Endothelial cell of umbilical vein (primary cell): ENCODE measurements around the gene SGSH. TPM values are rescaled to one million over a fixed set of nuclear protein-coding genes. Genes with fewer than 3 reads are reported as not detected.

Experiments
- BruUV-seq: library from RNA; stranded (reverse); fragments of 400-500 nt; replicated peaks from 2 replicates; lab custom pipeline; 2021; lab: Mats Ljungman, UMichigan
- CTCF ChIA-PET: fragments of 300-600, 350-600 bp; sonication (Branson Sonifier 250); formaldehyde crosslinking; loops from one replicate; lab custom pipeline; 2021; ENCODE audit warnings: antibody characterized with exemption, inconsistent platforms; lab: Charles Lee
- POLR2A ChIA-PET: fragments of 300-600, 350-600 bp; sonication (Branson Sonifier 250); formaldehyde crosslinking; loops from one replicate; lab custom pipeline; 2021; ENCODE audit warnings: antibody characterized with exemption, inconsistent platforms; lab: Charles Lee
- DNase-seq: peaks from one replicate; pipeline ENCODE4 v3.0.0-alpha.2; 2011; ENCODE audit warnings: low read depth, low spot score
- FAIRE-seq: peaks from 2 replicates; lab custom pipeline; 2011; peaks lifted over from hg19 to GRCh38; lab: Jason Lieb, UNC
- H2AFZ ChIP-seq: 2 replicates; pipeline ENCODE4 v1.6.0; 2012; ENCODE audit warnings: low read depth, low read length, control low read depth, inconsistent platforms
- H3K27ac ChIP-seq: 2 replicates; pipeline ENCODE4 v1.5.1; 2011; ENCODE audit warnings: low read depth, mild to moderate bottlenecking, control low read depth, low read length, moderate library complexity; ENCODE audit not compliant: insufficient read depth
- H3K27me3 ChIP-seq, 2 experiments: 2 replicates each; pipeline versions ENCODE4 v1.6.0 to v1.6.1; 2011; ENCODE audit warnings: low read length in 2 of 2, mixed read lengths in 1 of 2; ENCODE audit not compliant: control insufficient read depth in 2 of 2, insufficient read depth in 2 of 2
- H3K36me3 ChIP-seq, 2 experiments: 2 replicates in 1 of 2; 3 replicates in 1 of 2; pipeline ENCODE4 v1.5.1; 2011; ENCODE audit warnings: low read length in 2 of 2, mild to moderate bottlenecking in 1 of 2, moderate library complexity in 1 of 2; ENCODE audit not compliant: control insufficient read depth in 2 of 2, insufficient read depth in 2 of 2; ENCODE audit errors: extremely low read depth in 1 of 2
- H3K4me1 ChIP-seq: 3 replicates; pipeline ENCODE4 v1.5.1; 2011; ENCODE audit warnings: mild to moderate bottlenecking, low read length; ENCODE audit not compliant: control insufficient read depth, insufficient read depth; ENCODE audit errors: extremely low read depth
- H3K4me2 ChIP-seq: 2 replicates; pipeline ENCODE4 v1.6.1; 2011; ENCODE audit warnings: low read length, control low read depth, mixed read lengths; ENCODE audit not compliant: insufficient read depth
- H3K4me3 ChIP-seq, 3 experiments: fragments of 200-600 bp in 1 of 3; sonication (generic), shearing (Covaris generic) in 1 of 3; replicated peaks in 1 of 3; 2 replicates each; pipeline ENCODE4 v1.5.1; 2011 to 2016; ENCODE audit warnings: control low read depth in 3 of 3, low read length in 3 of 3, mild to moderate bottlenecking in 2 of 3, inconsistent platforms in 1 of 3, low read depth in 1 of 3, moderate library complexity in 1 of 3; ENCODE audit not compliant: insufficient read depth in 1 of 3
- H3K79me2 ChIP-seq: 2 replicates; pipeline ENCODE4 v1.6.0; 2012; ENCODE audit warnings: low read length, inconsistent platforms; ENCODE audit not compliant: control insufficient read depth, insufficient read depth
- H3K9ac ChIP-seq: replicated peaks from 2 replicates; pipeline ENCODE3; 2011; ENCODE audit warnings: low read length, control low read depth; ENCODE audit not compliant: insufficient read depth; ENCODE audit errors: extremely low read depth
- H3K9me1 ChIP-seq: replicated peaks from 3 replicates; pipeline ENCODE4 v1.6.0; 2011; ENCODE audit warnings: mild to moderate bottlenecking, low read length; ENCODE audit not compliant: control insufficient read depth, insufficient read depth; ENCODE audit errors: extremely low read depth
- H3K9me3 ChIP-seq: replicated peaks from 2 replicates; pipeline ENCODE4 v1.5.1; 2012; ENCODE audit warnings: low read length, inconsistent platforms; ENCODE audit not compliant: control insufficient read depth, insufficient read depth
- H4K20me1 ChIP-seq: replicated peaks from 2 replicates; pipeline ENCODE3; 2011; ENCODE audit warnings: mild to moderate bottlenecking, low read length; ENCODE audit not compliant: control insufficient read depth, insufficient read depth; ENCODE audit errors: extremely low read depth
- CTCF ChIP-seq, 2 donors: IDR thresholded peaks; 1 replicate in 1 of 2; 2 replicates in 1 of 2; pipeline ENCODE4 v1.5.1; 2011; ENCODE audit warnings: low read length in 2 of 2, mild to moderate bottlenecking in 2 of 2, moderate library complexity in 2 of 2, control low read depth in 1 of 2, inconsistent platforms in 1 of 2, low read depth in 1 of 2; ENCODE audit not compliant: insufficient read depth in 1 of 2; ENCODE audit errors: extremely low read depth in 1 of 2
- EZH2 ChIP-seq: IDR thresholded peaks from 2 replicates; pipeline ENCODE4 v1.6.1; 2012; ENCODE audit warnings: borderline replicate concordance, low read depth, mild to moderate bottlenecking, moderate library complexity, low read length, inconsistent platforms; ENCODE audit not compliant: severe bottlenecking
- FOS ChIP-seq: IDR thresholded peaks from 2 replicates; pipeline ENCODE4 v1.6.1; 2011; ENCODE audit warnings: mild to moderate bottlenecking, low read length, moderate library complexity, borderline replicate concordance; ENCODE audit not compliant: insufficient read depth
- GATA2 ChIP-seq: IDR thresholded peaks from 2 replicates; pipeline ENCODE4 v1.7.0; 2011; ENCODE audit warnings: low read depth, mild to moderate bottlenecking, moderate library complexity, mixed read lengths, low read length; ENCODE audit not compliant: insufficient read length, insufficient read depth
- JUN ChIP-seq: IDR thresholded peaks from 2 replicates; pipeline ENCODE4 v1.6.1; 2011; ENCODE audit warnings: borderline replicate concordance, low read depth; ENCODE audit not compliant: insufficient read length, insufficient read depth
- MAX ChIP-seq: IDR thresholded peaks from 2 replicates; pipeline ENCODE4 v1.6.1; 2011; ENCODE audit not compliant: insufficient read depth, insufficient read length
- MYC ChIP-seq: IDR thresholded peaks from one replicate; pipeline ENCODE4 v1.6.1; 2011; ENCODE audit warnings: mild to moderate bottlenecking, low read depth, low read length
- POLR2A ChIP-seq: IDR thresholded peaks from 2 replicates; pipeline ENCODE4 v1.6.1; 2012; ENCODE audit warnings: low read depth, mild to moderate bottlenecking, control low read depth, low read length
- POLR2AphosphoS5 ChIP-seq: IDR thresholded peaks from 2 replicates; pipeline ENCODE4 v1.6.1; 2012; ENCODE audit warnings: low read depth, mild to moderate bottlenecking, control low read depth, low read length, moderate library complexity; ENCODE audit not compliant: insufficient read depth
- dilution Hi-C: fragments of 300-500 bp; cut with MboI; formaldehyde crosslinking; loops from one replicate; pipeline ENCODE4 v1.15.0; 2019; ENCODE audit warnings: low sequenced_read_pairs; ENCODE audit not compliant: extremely low pct_ligation_motif_present
- intact Hi-C: fragments of 100-400 bp; cut with micrococcal nuclease; formaldehyde crosslinking; loops from one replicate; pipeline ENCODE4 v1.10.0; 2022
- polyA plus RNA-seq, 4 experiments: library from polyadenylated mRNA; depleted of rRNA in 3 of 4; stranded (reverse) in 3 of 4; unstranded in 1 of 4; fragments of >200 nt; gene quantifications; 2 replicates each; pipeline versions ENCODE4 v1.2.1 to v1.2.3, GENCODE V29; 2011 to 2012; ENCODE audit warnings: missing spikeins in 1 of 4
- total RNA-seq: library from RNA; stranded (reverse); gene quantifications from 2 replicates; pipeline ENCODE4 v1.2.3, GENCODE V29; 2021

The SGSH gene
- total and polyA plus RNA-seq, 2 donors (not counting 3 experiments of a cell fraction or from before 2014, with no cell fraction given) = 81.4 to 217 TPM

GRCh38 chr17:80223838-80224497 is 3.8 kb upstream of the SGSH start:
- Histone ChIP-seq H3K4me3 (no peak overlapping the region), H3K36me3 (peaks cover 0 to 6% of the 10 kb centered on the region in 2 experiments), H3K4me1 (peaks cover 12% of the 10 kb centered on the region), H3K79me2 (peaks cover 9% of the 10 kb centered on the region), H2AFZ (no peak overlapping the region), H3K27ac (no peak overlapping the region), H3K4me2 (no peak overlapping the region), H3K9ac (no peak overlapping the region), H3K9me1 (no peaks in the 10 kb centered on the region), H3K9me3 (no peaks in the 10 kb centered on the region), H4K20me1 (no peaks in the 10 kb centered on the region), H3K27me3 (no peaks in the 10 kb centered on the region)
- FAIRE-seq (no peak), DNase-seq (no peak)
- ChIA-PET CTCF (no interaction called here), POLR2A (no interaction called here)
- no TSS peak for BruUV-seq
- dilution Hi-C loops = no loop called here
- no peak for TF ChIP-seq CTCF (IDR thresholded peaks at IDR 0.05; ENCODE audit: extremely low read depth in 1 of 2, insufficient read depth in 1 of 2, low read depth in 1 of 2, low read length in 2 of 2)
- no peak for TF ChIP-seq POLR2A
- TF ChIP-seq MAX = no peak
- TF ChIP-seq JUN = no peak
- no peak for TF ChIP-seq GATA2
- TF ChIP-seq FOS = no peak
- no peak for TF ChIP-seq POLR2AphosphoS5
- TF ChIP-seq EZH2 = no peak
- TF ChIP-seq MYC = no peak
- intact Hi-C loops = no loop called here
